BLaER1 treated with 17β-estradiol and CSF1 and Interleukin-3, amounts not matched to agents 10 nM and 100 nM (cell line): ENCODE results near the gene TMEM120A.

Experiments
- H3K27ac ChIP-seq, 11 experiments: shearing (Covaris generic); formaldehyde crosslinking; 2 replicates each; pipeline ENCODE4 v1.8.1; 2022
- H3K27me3 ChIP-seq, 11 experiments: shearing (Covaris generic); formaldehyde crosslinking; 2 replicates each; pipeline ENCODE4 v1.8.1; 2022
- H3K36me3 ChIP-seq, 11 experiments: shearing (Covaris generic); formaldehyde crosslinking; 2 replicates each; pipeline ENCODE4 v1.8.1; 2022
- H3K4me1 ChIP-seq, 10 experiments: shearing (Covaris generic); formaldehyde crosslinking; 2 replicates each; pipeline ENCODE4 v1.8.1; 2022
- H3K4me2 ChIP-seq, 11 experiments: shearing (Covaris generic); formaldehyde crosslinking; 2 replicates each; pipeline ENCODE4 v1.8.1; 2022
- H3K4me3 ChIP-seq, 10 experiments: shearing (Covaris generic); formaldehyde crosslinking; 2 replicates each; pipeline ENCODE4 v1.8.1; 2022
- H3K9ac ChIP-seq, 11 experiments: shearing (Covaris generic); formaldehyde crosslinking; 2 replicates each; pipeline ENCODE4 v1.8.1; 2022
- H3K9me3 ChIP-seq, 11 experiments: shearing (Covaris generic); formaldehyde crosslinking; replicated peaks in 1 of 11; 2 replicates each; pipeline ENCODE4 v1.8.1; 2022
- H4K20me1 ChIP-seq, 11 experiments: shearing (Covaris generic); formaldehyde crosslinking; 2 replicates each; pipeline ENCODE4 v1.8.1; 2022
- Cebpa-rat ChIP-seq, 11 experiments: shearing (Covaris generic); IDR thresholded peaks; 2 replicates each; pipeline ENCODE4 v1.8.1; 2022

Gene TMEM120A

GRCh38 chr7:75985518-75986146 lies 8.8 kb downstream of the TMEM120A start:
- Histone ChIP-seq H3K27ac (no peak overlapping the region), H3K27me3 (no peaks in the 10 kb centered on the region), H3K4me2 (no peak overlapping the region), H4K20me1 (peaks cover 0 to 89% (median 22%) of the 10 kb centered on the region in 11 experiments; a peak in 15 of 22 replicates), H3K36me3 (peaks cover 65 to 76% (median 75%) of the 10 kb centered on the region in 11 experiments), H3K9me3 (no peaks in the 10 kb centered on the region), H3K9ac (no peak overlapping the region), H3K4me1 (peaks cover 0 to 10% (median 0%) of the 10 kb centered on the region in 10 experiments; a peak in 4 of 20 replicates), H3K4me3 (no peak overlapping the region)
- no peak for TF ChIP-seq Cebpa-rat (IDR thresholded peaks at IDR 0.05)

DNA sequence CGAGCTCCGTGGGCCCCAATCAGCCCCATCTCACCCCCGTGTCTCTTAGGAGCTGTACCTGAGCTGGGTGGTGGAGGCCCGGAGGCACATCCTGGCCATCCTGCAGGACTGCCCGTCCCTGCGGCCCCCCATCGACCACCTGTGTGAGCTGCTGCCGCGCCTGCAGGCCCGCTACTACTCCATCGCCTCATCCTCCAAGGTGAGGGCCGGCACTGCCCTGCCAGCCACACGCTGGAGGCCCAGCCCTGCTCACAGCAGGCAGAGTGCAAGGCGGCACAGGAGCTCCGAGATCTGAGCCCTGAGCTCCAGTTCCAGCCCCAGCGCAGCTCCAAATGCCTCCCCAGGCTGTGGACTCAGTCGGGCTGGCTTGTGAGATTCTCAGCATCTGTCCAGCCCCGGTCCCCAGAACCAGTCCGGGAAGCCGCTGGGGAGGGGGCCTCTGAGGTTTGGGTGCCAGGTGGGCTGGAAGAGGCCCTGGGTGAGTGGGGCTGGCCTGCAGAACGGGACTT lies 9.3 kb downstream of the TMEM120A start:
- Histone ChIP-seq H3K4me1 (peaks cover 0 to 10% (median 0%) of the 10 kb centered on the region in 10 experiments; a peak in 4 of 20 replicates), H4K20me1 (peaks cover 0 to 91% (median 20%) of the 10 kb centered on the region in 11 experiments; a peak in 15 of 22 replicates), H3K36me3 (peaks cover 71 to 82% (median 80%) of the 10 kb centered on the region in 11 experiments), H3K9me3 (no peaks in the 10 kb centered on the region), H3K27ac (no peak overlapping the region), H3K4me2 (no peak overlapping the region), H3K4me3 (no peak overlapping the region), H3K27me3 (no peaks in the 10 kb centered on the region), H3K9ac (no peak overlapping the region)
- no peak for TF ChIP-seq Cebpa-rat (IDR thresholded peaks at IDR 0.05)

GRCh38 chr7:75984130-75985008 lies 10.0 kb downstream of the TMEM120A start:
- H3K36me3 ChIP-seq = peaks cover 73 to 89% (median 87%) of the 10 kb centered on the region in 11 experiments
- no peak overlapping the region for H3K4me3 ChIP-seq
- no peaks in the 10 kb centered on the region for H3K27me3 ChIP-seq
- H4K20me1 ChIP-seq = peaks cover 3 to 91% (median 23%) of the 10 kb centered on the region in 11 experiments; a peak in 17 of 22 replicates
- no peak for TF ChIP-seq Cebpa-rat (IDR thresholded peaks at IDR 0.05)
- H3K9ac ChIP-seq = no peak overlapping the region
- no peaks in the 10 kb centered on the region for H3K9me3 ChIP-seq
- H3K27ac ChIP-seq = no peak overlapping the region
- no peak overlapping the region for H3K4me2 ChIP-seq
- H3K4me1 ChIP-seq = peaks cover 0 to 5% (median under 1%) of the 10 kb centered on the region in 10 experiments; a peak in 8 of 20 replicates

- TF ChIP-seq Cebpa-rat (IDR thresholded peaks at IDR 0.05) = no peak
- peaks cover 0 to 10% (median 8%) of the 10 kb centered on the region in 10 experiments; a peak in 15 of 20 replicates for H3K4me1 ChIP-seq
Observed at GRCh38 chr7:75983471-75984129, 10.8 kb downstream of the TMEM120A start.

DNA sequence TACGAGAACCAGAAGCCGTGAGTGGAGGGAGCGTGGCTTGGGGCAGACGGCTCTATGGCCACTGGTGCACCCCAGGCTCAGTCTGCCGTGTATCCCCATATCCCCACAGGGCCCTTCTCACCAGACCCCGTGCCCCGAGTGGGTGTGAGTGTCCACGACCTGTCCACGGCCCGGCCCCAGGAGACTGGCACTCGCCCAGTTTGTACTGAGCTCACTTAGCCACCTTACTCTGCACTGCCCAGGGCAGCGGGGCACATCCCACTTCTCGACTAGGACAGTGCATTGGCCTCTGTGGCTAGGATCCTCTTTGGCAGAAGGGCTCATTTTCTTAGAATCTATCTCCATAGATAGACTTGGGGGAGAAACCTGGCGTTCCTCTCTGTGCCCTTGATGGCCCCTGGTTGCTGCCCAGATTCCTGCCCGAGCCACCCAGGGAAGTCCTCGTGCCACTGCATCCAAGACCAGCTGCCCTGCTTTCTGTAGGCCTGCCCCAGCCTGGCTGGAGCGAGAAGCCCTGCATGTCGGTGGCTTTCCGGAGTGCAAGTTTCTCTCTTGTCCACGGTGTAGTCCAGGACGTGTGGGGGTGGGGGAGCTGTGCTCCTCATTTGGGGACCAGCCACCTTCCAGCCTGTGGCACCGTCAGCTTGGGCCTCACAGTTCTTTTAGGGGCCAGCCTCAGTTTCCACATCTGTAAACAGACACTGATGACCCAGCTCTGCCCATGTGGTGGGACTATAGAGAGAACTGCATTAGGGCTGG lies 11.9 kb downstream of the TMEM120A start:
- TF ChIP-seq Cebpa-rat (IDR thresholded peaks at IDR 0.05) = no peak
- Histone ChIP-seq H3K4me3 (no peak overlapping the region), H3K9ac (no peak overlapping the region), H3K4me2 (no peak overlapping the region), H4K20me1 (peaks cover 3 to 99% (median 31%) of the 10 kb centered on the region in 11 experiments; a peak in 18 of 22 replicates), H3K4me1 (peaks cover 0 to 12% (median 8%) of the 10 kb centered on the region in 10 experiments; a peak in 15 of 20 replicates), H3K9me3 (no peaks in the 10 kb centered on the region), H3K27ac (no peak overlapping the region), H3K27me3 (no peaks in the 10 kb centered on the region), H3K36me3 (peaks cover 73 to 100% (median 98%) of the 10 kb centered on the region in 11 experiments)

More at GRCh38 chr7:75983471-75984129, 10.8 kb downstream of the TMEM120A start:
- peaks cover 3 to 96% (median 30%) of the 10 kb centered on the region in 11 experiments; a peak in 18 of 22 replicates for H4K20me1 ChIP-seq
- no peaks in the 10 kb centered on the region for H3K9me3 ChIP-seq
- no peak overlapping the region for H3K9ac ChIP-seq
- no peak overlapping the region for H3K27ac ChIP-seq
- H3K4me3 ChIP-seq = no peak overlapping the region
- peaks cover 73 to 97% (median 95%) of the 10 kb centered on the region in 11 experiments for H3K36me3 ChIP-seq
- no peaks in the 10 kb centered on the region for H3K27me3 ChIP-seq
- no peak overlapping the region for H3K4me2 ChIP-seq

DNA sequence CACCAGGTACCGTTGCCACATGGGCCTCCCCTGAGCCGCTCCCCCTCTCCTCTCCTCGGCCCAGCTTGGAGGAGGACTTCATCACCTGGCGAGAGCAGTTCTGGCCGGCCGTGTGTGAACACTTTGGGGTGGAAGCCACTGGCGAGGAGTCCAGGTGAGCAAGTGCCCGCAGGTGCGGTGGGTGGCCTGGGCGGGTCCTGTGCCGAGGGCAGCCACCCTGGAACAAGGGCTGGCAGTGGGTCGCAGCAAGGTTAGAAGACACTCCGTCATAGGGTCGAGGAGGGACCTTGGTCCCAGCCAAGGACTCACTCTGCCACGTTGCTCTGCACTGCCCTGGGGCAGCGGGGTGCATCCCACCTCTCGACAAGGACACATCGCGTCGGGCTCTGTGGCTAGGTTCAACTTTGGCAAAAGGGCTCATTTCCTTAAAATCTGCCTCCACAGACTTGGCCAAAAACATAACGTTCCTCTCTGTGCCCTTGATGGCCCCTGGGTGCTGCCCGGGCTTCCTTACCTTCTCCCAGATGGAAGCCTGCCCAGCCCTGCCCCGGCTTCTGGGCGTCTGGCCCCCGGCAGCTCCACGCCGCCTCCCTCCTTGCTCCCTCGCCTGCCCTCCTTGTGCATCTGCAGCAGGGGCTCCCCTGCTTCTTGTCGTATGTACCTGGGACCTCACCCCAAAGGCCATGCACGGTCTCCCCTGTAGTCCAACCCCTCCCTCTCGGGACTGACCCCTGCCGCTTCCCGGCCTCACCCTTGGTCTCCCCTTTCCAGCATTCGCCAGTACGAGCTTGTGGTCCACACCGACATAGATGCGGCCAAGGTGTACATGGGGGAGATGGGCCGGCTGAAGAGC lies 12.7 kb downstream of the TMEM120A start:
- no peak for TF ChIP-seq Cebpa-rat (IDR thresholded peaks at IDR 0.05)
- Histone ChIP-seq H3K4me3 (no peak overlapping the region), H3K9me3 (no peaks in the 10 kb centered on the region), H3K27ac (no peak overlapping the region), H3K9ac (no peak overlapping the region), H4K20me1 (peaks cover 3 to 99% (median 28%) of the 10 kb centered on the region in 11 experiments; a peak in 18 of 22 replicates), H3K4me2 (no peak overlapping the region), H3K36me3 (peaks cover 65 to 100% (median 98%) of the 10 kb centered on the region in 11 experiments), H3K27me3 (no peaks in the 10 kb centered on the region), H3K4me1 (peaks cover 0 to 12% (median 8%) of the 10 kb centered on the region in 10 experiments; a peak in 15 of 20 replicates)

GRCh38 chr7:75981203-75981452 lies 13.3 kb downstream of the TMEM120A start:
- H3K4me1 ChIP-seq = peaks cover 0 to 12% (median 8%) of the 10 kb centered on the region in 10 experiments; a peak in 15 of 20 replicates
- no peak overlapping the region for H3K4me3 ChIP-seq
- H3K36me3 ChIP-seq = peaks cover 59 to 100% (median 97%) of the 10 kb centered on the region in 11 experiments
- peaks cover 0 to 97% (median 29%) of the 10 kb centered on the region in 11 experiments; a peak in 17 of 22 replicates for H4K20me1 ChIP-seq
- TF ChIP-seq Cebpa-rat (IDR thresholded peaks at IDR 0.05) = no peak
- no peak overlapping the region for H3K4me2 ChIP-seq
- no peaks in the 10 kb centered on the region for H3K9me3 ChIP-seq
- no peak overlapping the region for H3K9ac ChIP-seq
- H3K27me3 ChIP-seq = no peaks in the 10 kb centered on the region
- H3K27ac ChIP-seq = no peak overlapping the region
